GM18511 (cell line): ENCODE measurements around the gene INSC.

Experiments
- ATAC-seq: cut with Tn5 transposase; IDR thresholded peaks from one replicate; pipeline ENCODE4 v1.9.1; 2021; ENCODE audit warnings: mild to moderate bottlenecking, moderate library complexity; ENCODE audit not compliant: unreplicated experiment

INSC gene

GRCh38 chr11:15278128-15278527 lies 163.4 kb downstream of the INSC start:
- no peak for ATAC-seq

- ATAC-seq: no peak
Observed at GRCh38 chr11:15280393-15280792, 165.7 kb downstream of the INSC start.

GRCh38 chr11:15282754-15283153 lies 168.0 kb downstream of the INSC start:
- ATAC-seq: no peak

DNA sequence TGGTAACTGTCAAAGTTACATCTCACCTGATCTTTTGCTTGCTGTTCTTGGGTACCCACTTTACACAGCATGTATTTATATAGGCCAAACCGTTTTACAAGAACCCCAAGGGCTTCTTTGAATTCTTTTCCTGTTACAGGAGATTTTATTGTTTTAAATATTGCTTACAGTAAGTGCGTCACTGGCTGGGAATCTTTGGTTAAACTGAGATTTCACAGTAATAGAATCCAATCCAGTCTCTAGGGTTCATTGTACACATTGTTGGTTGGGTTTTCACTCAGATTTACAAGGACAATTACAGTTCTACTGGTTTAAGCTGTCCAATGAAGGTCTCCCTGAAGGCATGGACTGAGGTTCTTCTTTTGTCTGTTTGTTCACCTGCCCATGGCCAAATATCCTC lies 171.7 kb downstream of the INSC start:
- ATAC-seq: no peak

DNA sequence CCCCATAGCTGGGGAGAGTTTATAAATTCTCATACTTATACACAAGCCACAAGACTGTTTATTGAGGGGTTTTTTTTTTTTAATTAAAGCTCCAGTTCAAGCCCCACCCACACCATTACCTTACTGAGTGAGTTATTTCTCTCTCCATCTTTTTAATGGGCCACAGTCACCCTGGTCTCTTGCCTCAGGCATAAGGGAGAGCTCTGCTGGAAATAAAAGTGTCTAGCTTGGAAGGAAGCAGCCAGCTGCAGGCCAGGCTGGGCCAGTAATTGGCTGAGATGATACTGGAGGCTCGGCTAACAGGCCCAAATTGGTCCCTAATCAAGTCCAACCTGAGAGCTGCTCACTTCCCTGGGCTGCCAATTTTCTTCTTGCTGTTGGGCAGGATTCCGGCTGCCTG lies 174.1 kb downstream of the INSC start:
- no peak for ATAC-seq

DNA sequence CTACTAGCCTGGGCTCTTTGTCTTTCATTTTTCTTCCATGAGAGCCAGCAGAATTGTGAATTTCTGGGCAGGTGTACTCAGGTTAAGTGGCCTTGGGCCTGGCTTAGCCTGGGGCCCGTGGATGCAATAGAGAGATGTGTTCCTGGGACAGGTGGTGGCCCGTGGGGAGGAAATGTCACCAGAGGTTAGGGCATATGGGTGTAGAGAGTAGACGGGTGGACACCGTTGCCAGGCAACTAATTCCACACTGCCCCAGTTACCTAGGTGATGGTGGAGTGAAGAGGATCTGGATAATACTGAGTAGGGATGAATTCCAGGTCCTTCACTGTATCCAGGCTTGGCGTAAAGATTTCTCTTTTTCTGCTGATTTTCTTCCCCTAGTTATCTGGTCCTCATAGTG lies 175.0 kb downstream of the INSC start:
- no peak for ATAC-seq

DNA sequence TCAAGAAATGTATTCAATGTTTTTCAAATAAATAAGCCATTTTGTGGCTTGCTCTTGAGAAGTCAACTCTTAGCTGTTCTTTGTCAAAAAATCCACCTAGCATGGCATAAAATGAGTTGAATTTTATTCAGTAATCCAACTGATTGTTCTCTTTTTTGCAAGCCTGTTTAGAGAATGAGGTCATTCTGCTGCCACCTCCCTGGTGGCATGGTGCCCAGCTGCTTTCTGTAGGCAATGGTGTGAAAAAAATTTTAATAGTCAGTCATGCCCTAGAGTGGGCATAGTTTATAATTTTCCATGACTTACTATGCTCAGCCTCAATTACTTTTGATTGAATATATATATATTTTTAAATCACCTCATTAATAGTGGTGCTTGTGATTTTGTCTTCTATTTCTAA lies 177.2 kb downstream of the INSC start:
- ATAC-seq: no peak

GRCh38 chr11:15293975-15294620 lies 179.4 kb downstream of the INSC start:
- ATAC-seq: no peak

GRCh38 chr11:15295695-15296094 lies 181.0 kb downstream of the INSC start:
- no peak for ATAC-seq
